Measurements from ENCODE around the gene TFR2.

TFR2 gene

GRCh38 chr7:100584683-100585510 is 56.5 kb downstream of the TFR2 start:
- no peak for DNase-seq

- no peak for DNase-seq
These were observed 57.2 kb downstream of the TFR2 start for GRCh38 chr7:100584054-100584682.

- DNase-seq: no peak
These were observed 58.0 kb downstream of the TFR2 start for GRCh38 chr7:100583132-100584053.

GRCh38 chr7:100582650-100583049 is 58.7 kb downstream of the TFR2 start:
- no peak for DNase-seq

- DNase-seq: no peak
These were observed 59.2 kb downstream of the TFR2 start for GRCh38 chr7:100582041-100582579.

GRCh38 chr7:100580466-100581283 is 60.7 kb downstream of the TFR2 start:
- DNase-seq: no peak

GRCh38 chr7:100578246-100579183 is 62.8 kb downstream of the TFR2 start:
- DNase-seq: no peak

- no peak for DNase-seq
These were observed 63.8 kb downstream of the TFR2 start for GRCh38 chr7:100577507-100577906.

GRCh38 chr7:100577103-100577502 is 64.2 kb downstream of the TFR2 start:
- DNase-seq: no peak

GRCh38 chr7:100576384-100576993 is 64.9 kb downstream of the TFR2 start:
- DNase-seq: no peak

- no peak for DNase-seq
These were observed 65.5 kb downstream of the TFR2 start for GRCh38 chr7:100575746-100576383.

GRCh38 chr7:100575206-100575631 is 66.1 kb downstream of the TFR2 start:
- DNase-seq: no peak

GRCh38 chr7:100574362-100575205 is 66.8 kb downstream of the TFR2 start:
- no peak for DNase-seq

- DNase-seq: no peak
These were observed 67.5 kb downstream of the TFR2 start, which contains the start of gene SAP25 for GRCh38 chr7:100573691-100574361. Gene SAP25 (minus strand): TSS chr7:100573900. CDS start chr7:100573742, 158 bp downstream.

GRCh38 chr7:100572949-100573675 is 68.2 kb downstream of the TFR2 start:
- no peak for DNase-seq

GRCh38 chr7:100572281-100572948 is 68.9 kb downstream of the TFR2 start:
- DNase-seq: no peak

GRCh38 chr7:100571829-100572116 is 69.6 kb downstream of the TFR2 start:
- DNase-seq: no peak

All from 8988T (cell line).